ELF-1 (cell line): Measurements from ENCODE around the gene TTC27.
A peak's percentile ranks its signal among the peaks of the same experiment; 100 is the strongest.
"Not testable (repeated sequence)": the region's sequence is repeated elsewhere in the genome, so short reads cannot be mapped to it uniquely, and the experiment has no call there.

Experiments used
- DNase-seq: peaks from one replicate; pipeline ENCODE4 v3.0.0-alpha.2; 2016; ENCODE audit warnings: low read depth, low spot score

The TTC27 gene

GRCh38 chr2:32719933-32720716, 92.3 kb downstream of the TTC27 start:
- DNase-seq, result no peak

- no peak for DNase-seq
Observed at GRCh38 chr2:32720771-32721170, 92.9 kb downstream of the TTC27 start.

- DNase-seq, result no peak
Observed at GRCh38 chr2:32721376-32721775, 93.5 kb downstream of the TTC27 start.

GRCh38 chr2:32723467-32724079, 95.7 kb downstream of the TTC27 start:
- no peak for DNase-seq

- not testable (repeated sequence) for DNase-seq
Observed at GRCh38 chr2:32726678-32727077, 98.8 kb downstream of the TTC27 start.

- DNase-seq, result no peak
Observed at GRCh38 chr2:32727157-32727556, 99.3 kb downstream of the TTC27 start.

GRCh38 chr2:32730958-32731357, 103.1 kb downstream of the TTC27 start:
- DNase-seq, result not testable (repeated sequence)

GRCh38 chr2:32732120-32732519, 104.3 kb downstream of the TTC27 start:
- DNase-seq, result no peak

- no peak for DNase-seq
Observed at GRCh38 chr2:32732912-32733472, 105.1 kb downstream of the TTC27 start.

- DNase-seq, result no peak
Observed at GRCh38 chr2:32735348-32735747, 107.5 kb downstream of the TTC27 start.

GRCh38 chr2:32738939-32739338, 111.1 kb downstream of the TTC27 start:
- no peak for DNase-seq

- DNase-seq, result no peak
Observed at GRCh38 chr2:32739664-32740063, 111.8 kb downstream of the TTC27 start.

GRCh38 chr2:32741575-32741974, 113.7 kb downstream of the TTC27 start:
- DNase-seq, result no peak

- no peak for DNase-seq
Observed at GRCh38 chr2:32742376-32742775, 114.5 kb downstream of the TTC27 start.

GRCh38 chr2:32743480-32744236, 115.8 kb downstream of the TTC27 start:
- DNase-seq, result no peak

- no peak for DNase-seq
Observed at GRCh38 chr2:32745191-32745590, 117.3 kb downstream of the TTC27 start.

- DNase-seq, result no peak
Observed at GRCh38 chr2:32745675-32746074, 117.8 kb downstream of the TTC27 start.

- DNase-seq, result no peak
Observed at GRCh38 chr2:32746669-32747068, 118.8 kb downstream of the TTC27 start.

GRCh38 chr2:32748158-32748557, 120.3 kb downstream of the TTC27 start:
- no peak for DNase-seq

- DNase-seq, result no peak
Observed at GRCh38 chr2:32750880-32751279, 123.0 kb downstream of the TTC27 start.

- DNase-seq, result no peak
Observed at GRCh38 chr2:32752205-32752604, 124.4 kb downstream of the TTC27 start.

- DNase-seq, result peak; percentile 38
Observed at GRCh38 chr2:32752952-32753351, 125.1 kb downstream of the TTC27 start.
